Measurements from ENCODE around the gene RAD51B.

DNA sequence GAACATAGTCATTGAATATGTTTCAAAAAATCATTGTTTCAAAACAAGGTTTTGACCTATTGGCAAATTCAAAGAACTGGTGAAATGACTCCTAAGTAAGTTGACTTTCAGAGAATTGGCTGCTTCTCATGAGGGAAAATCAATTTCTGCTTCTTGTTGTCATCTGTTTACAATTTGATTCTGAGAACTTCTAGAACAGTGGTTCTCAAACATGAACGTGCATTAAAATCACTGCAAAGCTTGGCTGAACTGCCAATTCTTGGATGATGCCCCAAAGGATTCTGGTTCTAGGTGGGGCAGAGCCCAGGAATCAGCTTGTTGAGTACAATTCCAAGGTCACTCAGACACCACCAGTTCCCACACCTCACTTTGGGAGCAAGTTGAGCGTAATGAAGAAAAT lies 889.4 kb downstream of the RAD51B start:
- TF ChIP-seq, protein P1, sequence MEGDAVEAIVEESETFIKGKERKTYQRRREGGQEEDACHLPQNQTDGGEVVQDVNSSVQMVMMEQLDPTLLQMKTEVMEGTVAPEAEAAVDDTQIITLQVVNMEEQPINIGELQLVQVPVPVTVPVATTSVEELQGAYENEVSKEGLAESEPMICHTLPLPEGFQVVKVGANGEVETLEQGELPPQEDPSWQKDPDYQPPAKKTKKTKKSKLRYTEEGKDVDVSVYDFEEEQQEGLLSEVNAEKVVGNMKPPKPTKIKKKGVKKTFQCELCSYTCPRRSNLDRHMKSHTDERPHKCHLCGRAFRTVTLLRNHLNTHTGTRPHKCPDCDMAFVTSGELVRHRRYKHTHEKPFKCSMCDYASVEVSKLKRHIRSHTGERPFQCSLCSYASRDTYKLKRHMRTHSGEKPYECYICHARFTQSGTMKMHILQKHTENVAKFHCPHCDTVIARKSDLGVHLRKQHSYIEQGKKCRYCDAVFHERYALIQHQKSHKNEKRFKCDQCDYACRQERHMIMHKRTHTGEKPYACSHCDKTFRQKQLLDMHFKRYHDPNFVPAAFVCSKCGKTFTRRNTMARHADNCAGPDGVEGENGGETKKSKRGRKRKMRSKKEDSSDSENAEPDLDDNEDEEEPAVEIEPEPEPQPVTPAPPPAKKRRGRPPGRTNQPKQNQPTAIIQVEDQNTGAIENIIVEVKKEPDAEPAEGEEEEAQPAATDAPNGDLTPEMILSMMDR (conservative IDR thresholded peaks at IDR 0.05; ENCODE audit: low read depth, low read length) = no peak
- no peak for TF ChIP-seq EZH2 (IDR thresholded peaks at IDR 0.05; ENCODE audit: borderline replicate concordance, low read depth, low read length, poor library complexity, severe bottlenecking)

All from A673 (cell line).